ENCODE measurements around the gene GPC5. TPM values are rescaled to one million over a fixed set of nuclear protein-coding genes. Genes with fewer than 3 reads are reported as not detected.
A peak's percentile ranks its signal among the peaks of the same experiment; 100 is the strongest.

Gene GPC5
- total RNA-seq, 2 donors from 2014 or later, result 0.83 to 1.3 TPM

DNA sequence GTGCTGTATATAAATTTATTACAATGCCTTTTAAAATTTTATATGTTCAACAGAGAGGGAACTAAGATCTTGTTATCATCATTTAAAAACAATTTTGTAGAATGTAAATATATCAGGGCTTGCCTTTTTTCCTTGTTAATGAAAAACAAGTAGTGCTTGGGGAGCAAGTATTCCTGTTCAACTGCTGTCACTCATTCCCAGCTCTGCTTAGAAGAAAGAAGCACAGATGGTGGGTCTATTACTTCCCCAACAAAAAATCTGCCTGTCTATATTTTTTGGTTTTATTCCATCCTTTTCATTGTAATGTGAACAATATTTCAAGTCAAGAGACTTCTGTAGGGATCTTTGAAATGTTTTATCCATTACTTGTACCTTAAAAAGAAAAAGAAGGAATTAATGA is 503.9 kb downstream of the GPC5 start:
- Histone ChIP-seq H3K27me3 (no peaks in the 10 kb centered on the region), H3K4me1 (no peaks in the 10 kb centered on the region), H3K9me3 (no peaks in the 10 kb centered on the region), H3K36me3 (no peaks in the 10 kb centered on the region), H3K27ac (no peak overlapping the region), H3K4me3 (no peak overlapping the region)
- no peak for DNase-seq (ENCODE audit: low spot score)
- TF ChIP-seq, protein P1, sequence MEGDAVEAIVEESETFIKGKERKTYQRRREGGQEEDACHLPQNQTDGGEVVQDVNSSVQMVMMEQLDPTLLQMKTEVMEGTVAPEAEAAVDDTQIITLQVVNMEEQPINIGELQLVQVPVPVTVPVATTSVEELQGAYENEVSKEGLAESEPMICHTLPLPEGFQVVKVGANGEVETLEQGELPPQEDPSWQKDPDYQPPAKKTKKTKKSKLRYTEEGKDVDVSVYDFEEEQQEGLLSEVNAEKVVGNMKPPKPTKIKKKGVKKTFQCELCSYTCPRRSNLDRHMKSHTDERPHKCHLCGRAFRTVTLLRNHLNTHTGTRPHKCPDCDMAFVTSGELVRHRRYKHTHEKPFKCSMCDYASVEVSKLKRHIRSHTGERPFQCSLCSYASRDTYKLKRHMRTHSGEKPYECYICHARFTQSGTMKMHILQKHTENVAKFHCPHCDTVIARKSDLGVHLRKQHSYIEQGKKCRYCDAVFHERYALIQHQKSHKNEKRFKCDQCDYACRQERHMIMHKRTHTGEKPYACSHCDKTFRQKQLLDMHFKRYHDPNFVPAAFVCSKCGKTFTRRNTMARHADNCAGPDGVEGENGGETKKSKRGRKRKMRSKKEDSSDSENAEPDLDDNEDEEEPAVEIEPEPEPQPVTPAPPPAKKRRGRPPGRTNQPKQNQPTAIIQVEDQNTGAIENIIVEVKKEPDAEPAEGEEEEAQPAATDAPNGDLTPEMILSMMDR (IDR thresholded peaks at IDR 0.05), result no peak

DNA sequence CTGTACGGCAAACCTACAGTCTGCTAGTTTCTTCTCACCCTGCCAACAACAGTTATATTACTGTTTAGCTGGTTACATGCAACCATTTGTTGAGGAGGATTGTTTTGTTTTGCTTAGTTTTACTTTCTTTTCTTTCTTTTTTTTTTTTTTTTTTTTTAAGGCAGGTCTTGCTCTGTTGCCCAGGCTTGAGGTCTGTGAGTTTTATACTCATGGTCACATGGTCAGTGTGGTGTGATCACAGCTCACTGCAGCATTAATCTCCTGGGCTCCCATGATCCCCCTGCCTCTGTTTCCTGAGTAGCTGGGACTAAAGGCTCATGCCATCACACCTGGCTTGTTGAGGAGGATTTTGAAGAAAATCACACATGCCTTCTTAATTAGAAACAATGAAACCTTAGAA is 505.6 kb downstream of the GPC5 start:
- no peak overlapping the region for H3K27ac ChIP-seq
- H3K27me3 ChIP-seq, result no peaks in the 10 kb centered on the region
- H3K4me3 ChIP-seq, result no peak overlapping the region
- H3K36me3 ChIP-seq, result no peaks in the 10 kb centered on the region
- no peak for DNase-seq (ENCODE audit: low spot score)
- H3K4me1 ChIP-seq, result no peaks in the 10 kb centered on the region
- TF ChIP-seq, protein P1 (IDR thresholded peaks at IDR 0.05), result no peak
- no peaks in the 10 kb centered on the region for H3K9me3 ChIP-seq

DNA sequence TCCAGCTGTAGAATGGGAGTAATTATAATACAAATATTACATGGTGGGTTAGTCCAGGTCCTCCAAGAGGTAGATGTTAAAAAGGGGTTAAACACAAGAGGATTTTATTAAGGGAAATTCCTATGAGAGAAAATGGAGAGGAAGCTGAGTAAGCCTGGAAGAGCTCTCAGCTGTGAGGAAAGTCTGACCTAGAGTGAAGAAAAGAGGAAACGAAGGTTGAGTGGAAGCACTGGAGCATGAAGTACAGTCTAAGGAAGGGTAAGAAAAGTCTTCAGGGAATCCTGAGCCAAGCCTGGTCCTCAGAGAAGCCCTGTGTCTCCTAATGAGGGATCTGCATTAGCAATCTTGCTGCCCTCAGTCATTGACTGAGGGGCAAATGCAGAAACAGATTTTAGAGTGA is 506.2 kb downstream of the GPC5 start:
- Histone ChIP-seq H3K27me3 (no peaks in the 10 kb centered on the region), H3K4me3 (no peak overlapping the region), H3K4me1 (no peaks in the 10 kb centered on the region), H3K27ac (no peak overlapping the region), H3K9me3 (no peaks in the 10 kb centered on the region), H3K36me3 (no peaks in the 10 kb centered on the region)
- no peak for DNase-seq (ENCODE audit: low spot score)
- TF ChIP-seq, protein P1 (IDR thresholded peaks at IDR 0.05), result no peak

DNA sequence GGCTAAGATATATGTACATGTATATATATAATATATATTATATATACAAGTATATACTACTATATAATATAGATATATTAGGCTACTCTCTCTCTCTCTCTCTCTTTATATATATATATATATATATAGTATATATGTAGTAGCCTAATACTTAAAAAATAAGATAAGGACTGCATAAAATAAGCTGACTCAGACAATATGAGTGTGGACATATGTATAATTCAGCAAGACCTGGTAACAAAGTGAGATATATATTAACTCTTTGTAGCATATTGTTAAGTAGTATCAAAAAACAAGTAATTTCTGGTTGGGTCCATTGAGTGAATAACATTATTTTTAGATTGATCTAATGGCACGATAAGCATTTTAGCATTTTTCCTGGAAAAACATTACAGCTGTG is 509.0 kb downstream of the GPC5 start:
- TF ChIP-seq, protein P1 (IDR thresholded peaks at IDR 0.05), result no peak

DNA sequence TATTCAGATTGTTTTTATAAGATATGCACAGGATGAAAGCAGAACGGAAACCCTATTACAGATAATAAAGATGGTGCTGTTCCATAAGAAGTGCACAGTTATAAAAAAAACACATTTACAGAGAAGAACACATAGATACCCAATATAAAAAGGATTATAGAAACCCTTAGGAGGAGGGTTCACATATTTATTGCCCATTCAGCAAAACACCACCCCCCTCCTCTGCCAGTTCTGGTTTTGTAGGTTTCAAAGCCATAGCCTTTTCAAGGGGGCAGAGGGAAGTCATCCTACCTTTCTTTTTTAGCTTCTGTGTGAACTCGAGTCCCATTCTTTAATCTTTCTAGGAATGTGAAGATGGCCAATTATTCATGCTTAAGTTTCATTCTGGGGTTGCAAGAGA is 511.2 kb downstream of the GPC5 start:
- Histone ChIP-seq H3K4me1 (no peaks in the 10 kb centered on the region), H3K27ac (no peak overlapping the region), H3K4me3 (no peak overlapping the region), H3K36me3 (no peaks in the 10 kb centered on the region), H3K9me3 (no peaks in the 10 kb centered on the region), H3K27me3 (no peaks in the 10 kb centered on the region)
- TF ChIP-seq, protein P1 (IDR thresholded peaks at IDR 0.05), result no peak
- DNase-seq (ENCODE audit: low spot score), result no peak

More for the DNA sequence above, 509.0 kb downstream of the GPC5 start:
- no peak overlapping the region for H3K27ac ChIP-seq
- no peak overlapping the region for H3K4me3 ChIP-seq
- no peak for DNase-seq (ENCODE audit: low spot score)
- no peaks in the 10 kb centered on the region for H3K4me1 ChIP-seq
- H3K27me3 ChIP-seq, result no peaks in the 10 kb centered on the region
- H3K9me3 ChIP-seq, result no peaks in the 10 kb centered on the region
- H3K36me3 ChIP-seq, result no peaks in the 10 kb centered on the region

DNA sequence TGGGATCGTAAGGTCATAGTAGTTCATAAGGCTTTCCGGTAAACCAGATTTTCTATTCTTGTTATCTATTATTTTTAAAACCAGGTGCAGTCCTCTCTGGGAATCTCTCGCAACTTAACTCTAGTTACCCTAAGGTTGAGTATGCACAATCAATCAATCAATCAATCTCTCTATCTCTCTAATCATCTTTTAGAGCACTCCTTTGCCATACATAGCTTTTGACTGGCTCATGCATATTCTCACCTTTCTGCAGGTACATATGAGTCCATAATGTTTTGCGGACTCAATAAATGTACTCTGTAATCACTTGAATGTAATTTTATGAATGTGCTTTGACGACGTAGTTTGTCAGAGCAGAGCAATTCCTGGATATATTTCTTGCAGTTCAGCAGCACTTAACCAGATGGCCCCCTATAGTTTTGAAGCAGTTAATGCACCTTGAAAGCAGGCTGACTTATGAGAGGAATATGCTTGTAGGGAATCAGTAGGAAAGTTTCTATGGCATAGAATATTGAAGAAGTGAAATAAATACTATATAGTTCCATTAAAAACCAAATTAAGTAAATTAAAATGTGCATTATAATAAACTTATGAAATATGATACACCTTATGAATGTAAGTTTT is 524.7 kb downstream of the GPC5 start:
- H3K27ac ChIP-seq, result no peak overlapping the region
- H3K4me1 ChIP-seq, result no peaks in the 10 kb centered on the region
- H3K9me3 ChIP-seq, result no peaks in the 10 kb centered on the region
- no peak for DNase-seq (ENCODE audit: low spot score)
- no peaks in the 10 kb centered on the region for H3K36me3 ChIP-seq
- no peaks in the 10 kb centered on the region for H3K27me3 ChIP-seq
- no peak overlapping the region for H3K4me3 ChIP-seq
- TF ChIP-seq, protein P1 (IDR thresholded peaks at IDR 0.05), result peak in 1 of 2 donors; percentile 12

All from right atrium auricular region (tissue), 2 donors.